IPS-20b (cell line): ENCODE data around the gene PYHIN1.

Experiments
- H3K27ac ChIP-seq: one replicate; pipeline ENCODE4 v1.5.1; 2013; ENCODE audit warnings: low read length
- H3K27me3 ChIP-seq: 2 replicates; pipeline ENCODE4 v1.6.1; 2013; ENCODE audit warnings: mild to moderate bottlenecking, low read length, inconsistent platforms; ENCODE audit not compliant: insufficient read depth
- H3K36me3 ChIP-seq: 2 replicates; pipeline ENCODE4 v1.6.1; 2013; ENCODE audit warnings: low read depth, mild to moderate bottlenecking, inconsistent platforms, low read length, moderate library complexity; ENCODE audit not compliant: insufficient read depth
- H3K4me1 ChIP-seq: 2 replicates; pipeline ENCODE4 v1.6.1; 2013; ENCODE audit warnings: mild to moderate bottlenecking, control low read depth, inconsistent platforms, low read length, moderate library complexity; ENCODE audit not compliant: insufficient read depth
- H3K4me3 ChIP-seq: 2 replicates; pipeline ENCODE4 v1.5.1; 2013; ENCODE audit warnings: mild to moderate bottlenecking, low read length, inconsistent platforms
- H3K9ac ChIP-seq: 2 replicates; pipeline ENCODE4 v1.6.1; 2013; ENCODE audit warnings: low read depth, mild to moderate bottlenecking, inconsistent platforms, low read length, moderate library complexity
- H3K9me3 ChIP-seq: 2 replicates; pipeline ENCODE4 v1.6.1; 2013; ENCODE audit warnings: mild to moderate bottlenecking, low read depth, low read length, inconsistent platforms; ENCODE audit not compliant: insufficient read depth

The PYHIN1 gene

GRCh38 chr1:158943059-158943458 lies 11.7 kb downstream of the PYHIN1 start:
- Histone ChIP-seq H3K4me3 (no peak overlapping the region), H3K9me3 (no peaks in the 10 kb centered on the region), H3K36me3 (no peaks in the 10 kb centered on the region), H3K27ac (no peak overlapping the region), H3K9ac (no peak overlapping the region), H3K4me1 (no peaks in the 10 kb centered on the region), H3K27me3 (no peaks in the 10 kb centered on the region)

GRCh38 chr1:158945061-158945460 lies 13.7 kb downstream of the PYHIN1 start:
- H3K9ac ChIP-seq = no peak overlapping the region
- no peaks in the 10 kb centered on the region for H3K4me1 ChIP-seq
- no peaks in the 10 kb centered on the region for H3K27me3 ChIP-seq
- no peaks in the 10 kb centered on the region for H3K36me3 ChIP-seq
- H3K27ac ChIP-seq = no peak overlapping the region
- H3K9me3 ChIP-seq = no peaks in the 10 kb centered on the region
- no peak overlapping the region for H3K4me3 ChIP-seq

- Histone ChIP-seq H3K9me3 (no peaks in the 10 kb centered on the region), H3K27ac (no peak overlapping the region), H3K27me3 (no peaks in the 10 kb centered on the region), H3K36me3 (no peaks in the 10 kb centered on the region), H3K4me3 (no peak overlapping the region), H3K4me1 (no peaks in the 10 kb centered on the region), H3K9ac (no peak overlapping the region)
Observed at GRCh38 chr1:158946785-158947184, 15.4 kb downstream of the PYHIN1 start.

GRCh38 chr1:158951956-158952355 lies 20.6 kb downstream of the PYHIN1 start:
- no peaks in the 10 kb centered on the region for H3K4me1 ChIP-seq

GRCh38 chr1:158952416-158952815 lies 21.1 kb downstream of the PYHIN1 start:
- H3K27me3 ChIP-seq = no peaks in the 10 kb centered on the region
- peaks cover 8% of the 10 kb centered on the region; the same call in 1 of the 2 replicates for H3K9me3 ChIP-seq
- no peaks in the 10 kb centered on the region for H3K36me3 ChIP-seq
- H3K4me1 ChIP-seq = no peaks in the 10 kb centered on the region
- no peak overlapping the region for H3K27ac ChIP-seq
- no peak overlapping the region for H3K9ac ChIP-seq
- H3K4me3 ChIP-seq = no peak overlapping the region

More at GRCh38 chr1:158951956-158952355, 20.6 kb downstream of the PYHIN1 start:
- peaks cover 8% of the 10 kb centered on the region; the same call in 1 of the 2 replicates for H3K9me3 ChIP-seq
- no peak overlapping the region for H3K9ac ChIP-seq
- no peaks in the 10 kb centered on the region for H3K36me3 ChIP-seq
- no peak overlapping the region for H3K27ac ChIP-seq
- no peaks in the 10 kb centered on the region for H3K27me3 ChIP-seq
- no peak overlapping the region for H3K4me3 ChIP-seq

- Histone ChIP-seq H3K27me3 (no peaks in the 10 kb centered on the region), H3K36me3 (no peaks in the 10 kb centered on the region), H3K9ac (no peak overlapping the region), H3K4me3 (no peak overlapping the region), H3K27ac (no peak overlapping the region), H3K4me1 (no peaks in the 10 kb centered on the region), H3K9me3 (no peaks in the 10 kb centered on the region)
Observed at GRCh38 chr1:158961178-158961577, 29.8 kb downstream of the PYHIN1 start.

- no peak overlapping the region for H3K27ac ChIP-seq
- H3K9me3 ChIP-seq = no peaks in the 10 kb centered on the region
- no peaks in the 10 kb centered on the region for H3K4me1 ChIP-seq
- H3K9ac ChIP-seq = no peak overlapping the region
- H3K36me3 ChIP-seq = no peaks in the 10 kb centered on the region
- H3K27me3 ChIP-seq = no peaks in the 10 kb centered on the region
- no peak overlapping the region for H3K4me3 ChIP-seq
Observed at GRCh38 chr1:158962983-158963382, 31.6 kb downstream of the PYHIN1 start.

GRCh38 chr1:158969166-158969565 lies 37.8 kb downstream of the PYHIN1 start:
- Histone ChIP-seq H3K9ac (no peak overlapping the region), H3K9me3 (no peaks in the 10 kb centered on the region), H3K4me1 (no peaks in the 10 kb centered on the region), H3K27me3 (no peaks in the 10 kb centered on the region), H3K36me3 (no peaks in the 10 kb centered on the region), H3K27ac (no peak overlapping the region), H3K4me3 (no peak overlapping the region)

GRCh38 chr1:158969855-158970254 lies 38.5 kb downstream of the PYHIN1 start:
- Histone ChIP-seq H3K27ac (no peak overlapping the region), H3K9me3 (no peaks in the 10 kb centered on the region), H3K36me3 (no peaks in the 10 kb centered on the region), H3K9ac (no peak overlapping the region), H3K4me3 (no peak overlapping the region), H3K27me3 (no peaks in the 10 kb centered on the region), H3K4me1 (no peaks in the 10 kb centered on the region)

- Histone ChIP-seq H3K27me3 (no peaks in the 10 kb centered on the region), H3K27ac (no peak overlapping the region), H3K4me3 (no peak overlapping the region), H3K4me1 (no peaks in the 10 kb centered on the region), H3K36me3 (no peaks in the 10 kb centered on the region), H3K9me3 (no peaks in the 10 kb centered on the region), H3K9ac (no peak overlapping the region)
Observed at GRCh38 chr1:158972841-158973240, 41.5 kb downstream of the PYHIN1 start.

- no peak overlapping the region for H3K4me3 ChIP-seq
- no peaks in the 10 kb centered on the region for H3K4me1 ChIP-seq
- H3K27me3 ChIP-seq = no peaks in the 10 kb centered on the region
- H3K36me3 ChIP-seq = no peaks in the 10 kb centered on the region
- H3K9ac ChIP-seq = no peak overlapping the region
- no peak overlapping the region for H3K27ac ChIP-seq
- peaks cover 4% of the 10 kb centered on the region; the same call in 1 of the 2 replicates for H3K9me3 ChIP-seq
Observed at GRCh38 chr1:158976219-158976618, 44.9 kb downstream of the PYHIN1 start.

- H3K4me1 ChIP-seq = no peaks in the 10 kb centered on the region
- no peak overlapping the region for H3K27ac ChIP-seq
- no peak overlapping the region for H3K9ac ChIP-seq
- peaks cover 10% of the 10 kb centered on the region; the same call in 1 of the 2 replicates for H3K9me3 ChIP-seq
- no peaks in the 10 kb centered on the region for H3K36me3 ChIP-seq
- H3K4me3 ChIP-seq = no peak overlapping the region
- no peaks in the 10 kb centered on the region for H3K27me3 ChIP-seq
Observed at GRCh38 chr1:158978730-158979129, 47.4 kb downstream of the PYHIN1 start.

GRCh38 chr1:158979229-158979628 lies 47.9 kb downstream of the PYHIN1 start:
- no peak overlapping the region for H3K9ac ChIP-seq
- no peaks in the 10 kb centered on the region for H3K36me3 ChIP-seq
- no peak overlapping the region for H3K27ac ChIP-seq
- no peak overlapping the region for H3K4me3 ChIP-seq
- H3K4me1 ChIP-seq = no peaks in the 10 kb centered on the region
- H3K27me3 ChIP-seq = no peaks in the 10 kb centered on the region
- peaks cover 10% of the 10 kb centered on the region; the same call in 1 of the 2 replicates for H3K9me3 ChIP-seq
